HEK293 (cell line): ENCODE data around the gene LKAAEAR1.

Experiments
- CTCF ChIA-PET: fragments of 350-600 bp; formaldehyde crosslinking; extraction: SDS; loops from one replicate; lab custom pipeline; 2021; ENCODE audit warnings: antibody characterized with exemption; lab: Yijun Ruan, JAX
- POLR2A ChIA-PET: fragments of 300-600 bp; formaldehyde crosslinking; extraction: SDS; loops from one replicate; lab custom pipeline; 2020; ENCODE audit warnings: antibody characterized with exemption, inconsistent platforms; lab: Yijun Ruan, JAX
- H3K27ac ChIP-seq: fragments of 200-500 bp; sonication (Bioruptor generic); 2 replicates; pipeline ENCODE4 v1.5.1; 2014; ENCODE audit warnings: low read depth, low read length, control low read depth, inconsistent platforms; ENCODE audit errors: extremely low read depth
- H3K36me3 ChIP-seq, 2 experiments: fragments of 200-500 bp in 1 of 2; sonication (Bioruptor generic) in 1 of 2; 1 replicate in 1 of 2; 2 replicates in 1 of 2; pipeline ENCODE4 v1.5.1; 2014 to 2017; ENCODE audit warnings: inconsistent platforms in 2 of 2, low read length in 2 of 2; ENCODE audit not compliant: control insufficient read depth in 2 of 2, insufficient read depth in 1 of 2
- H3K4me1 ChIP-seq: fragments of 200-500 bp; sonication (Bioruptor generic); 2 replicates; pipeline ENCODE4 v1.5.1; 2014; ENCODE audit warnings: mild to moderate bottlenecking, low read length, inconsistent platforms; ENCODE audit not compliant: control insufficient read depth, insufficient read depth
- H3K4me3 ChIP-seq: 2 replicates; pipeline ENCODE4 v1.5.1; 2011; ENCODE audit warnings: low read depth, mild to moderate bottlenecking, control low read depth, low read length, moderate library complexity
- H3K9me3 ChIP-seq: fragments of 200-500 bp; sonication (Bioruptor generic); 2 replicates; pipeline ENCODE4 v1.5.1; 2014; ENCODE audit warnings: low read depth, low read length, inconsistent platforms; ENCODE audit not compliant: control insufficient read depth, insufficient read depth
- CTCF ChIP-seq: fragments of 450-650 bp; formaldehyde crosslinking; IDR thresholded peaks from 2 replicates; pipeline ENCODE4 v1.5.1; 2016; ENCODE audit warnings: missing biosample characterization, missing genetic modification characterization
- GLIS1 ChIP-seq: fragments of 450-650 bp; formaldehyde crosslinking; IDR thresholded peaks from 2 replicates; pipeline ENCODE4 v1.5.1; 2016; ENCODE audit warnings: missing biosample characterization, missing genetic modification characterization
- GLIS2 ChIP-seq: fragments of 450-650 bp; formaldehyde crosslinking; IDR thresholded peaks from 2 replicates; pipeline ENCODE4 v1.5.1; 2016; ENCODE audit warnings: missing biosample characterization, missing genetic modification characterization
- SCRT1 ChIP-seq: fragments of 450-650 bp; formaldehyde crosslinking; IDR thresholded peaks from 2 replicates; pipeline ENCODE4 v1.5.1; 2016; ENCODE audit warnings: missing biosample characterization, missing genetic modification characterization, borderline replicate concordance
- SCRT2 ChIP-seq: fragments of 450-650 bp; formaldehyde crosslinking; IDR thresholded peaks from 2 replicates; pipeline ENCODE4 v1.5.1; 2016; ENCODE audit warnings: missing biosample characterization, missing genetic modification characterization
- ZFP69B ChIP-seq: fragments of 450-650 bp; formaldehyde crosslinking; IDR thresholded peaks from 2 replicates; pipeline ENCODE4 v1.5.1; 2016; ENCODE audit warnings: missing biosample characterization, missing genetic modification characterization
- ZNF37A ChIP-seq: fragments of 450-650 bp; IDR thresholded peaks from 2 replicates; pipeline ENCODE4 v1.5.1; 2018; ENCODE audit warnings: missing biosample characterization, missing genetic modification characterization
- ZNF423 ChIP-seq: fragments of 450-650 bp; formaldehyde crosslinking; IDR thresholded peaks from 2 replicates; pipeline ENCODE4 v1.5.1; 2016; ENCODE audit warnings: missing biosample characterization, missing genetic modification characterization
- ZNF560 ChIP-seq: fragments of 450-650 bp; formaldehyde crosslinking; IDR thresholded peaks from 2 replicates; pipeline ENCODE4 v1.5.1; 2017; ENCODE audit warnings: missing biosample characterization, missing genetic modification characterization, borderline replicate concordance
- ZNF600 ChIP-seq: fragments of 450-650 bp; formaldehyde crosslinking; IDR thresholded peaks from 2 replicates; pipeline ENCODE4 v1.5.1; 2016; ENCODE audit warnings: missing biosample characterization, missing genetic modification characterization
- ZNF626 ChIP-seq: fragments of 450-650 bp; sonication (Bioruptor Pico); formaldehyde crosslinking; IDR thresholded peaks from 2 replicates; pipeline ENCODE4 v1.5.1; 2018; ENCODE audit warnings: missing biosample characterization, missing genetic modification characterization, inconsistent platforms
- ZSCAN30 ChIP-seq: fragments of 450-650 bp; IDR thresholded peaks from 2 replicates; pipeline ENCODE4 v1.5.1; 2018; ENCODE audit warnings: missing biosample characterization, mild to moderate bottlenecking, missing genetic modification characterization, moderate library complexity
- TF ChIP-seq, protein P1 (sequence below): fragments of 450-650 bp; formaldehyde crosslinking; IDR thresholded peaks from 2 replicates; pipeline ENCODE4 v1.5.1; 2016; ENCODE audit warnings: missing biosample characterization, missing genetic modification characterization

Gene LKAAEAR1

DNA sequence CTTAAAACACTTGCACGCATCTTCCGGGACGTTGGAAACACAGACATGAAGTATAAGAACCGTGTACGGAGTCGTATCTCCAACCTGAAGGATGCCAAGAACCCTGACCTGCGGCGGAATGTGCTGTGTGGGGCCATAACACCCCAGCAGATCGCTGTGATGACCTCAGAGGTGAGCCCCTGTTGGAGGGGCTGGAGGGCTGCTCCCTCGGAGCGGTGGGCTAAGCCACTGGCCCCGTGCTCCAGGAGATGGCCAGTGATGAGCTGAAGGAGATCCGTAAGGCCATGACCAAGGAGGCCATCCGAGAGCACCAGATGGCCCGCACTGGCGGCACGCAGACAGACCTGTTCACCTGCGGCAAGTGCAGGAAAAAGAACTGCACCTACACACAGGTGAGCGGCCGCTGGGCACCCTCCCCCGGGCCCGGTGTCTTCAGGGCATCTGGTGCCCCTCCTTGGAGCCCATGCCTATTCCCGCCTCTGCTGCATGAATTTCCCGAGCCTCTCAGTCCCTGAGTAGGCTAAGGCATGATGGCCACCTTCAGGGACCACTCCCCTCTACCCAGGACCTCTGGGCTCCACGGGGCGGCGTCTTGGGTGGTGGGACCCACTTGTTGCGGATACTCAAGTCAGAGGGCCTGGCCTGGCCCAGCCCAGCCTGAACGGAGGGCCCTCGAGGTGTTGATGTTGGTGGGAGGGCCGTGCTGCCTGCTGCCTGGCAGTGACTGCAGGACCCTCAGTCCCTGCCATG is 13.8 kb downstream of the LKAAEAR1 start:
- Histone ChIP-seq H3K9me3 (no peaks in the 10 kb centered on the region), H3K27ac (no peak overlapping the region), H3K4me3 (no peak overlapping the region), H3K4me1 (no peaks in the 10 kb centered on the region), H3K36me3 (peaks cover 0 to 22% of the 10 kb centered on the region in 2 experiments; a peak in 1 of 3 replicates)
- TF ChIP-seq ZFP69B (tag by site-specific recombination) (0 out of 2 replicates have a peak, but pooled peaks have one; percentile 15), ZNF626 (tag by site-specific recombination) (no peak), ZSCAN30 (no peak), ZNF600 (tag by site-specific recombination) (peak; percentile 44; the same call in 1 of the 2 replicates), SCRT2 (tag by site-specific recombination) (peak; percentile 68)
- TF ChIP-seq, protein P1, sequence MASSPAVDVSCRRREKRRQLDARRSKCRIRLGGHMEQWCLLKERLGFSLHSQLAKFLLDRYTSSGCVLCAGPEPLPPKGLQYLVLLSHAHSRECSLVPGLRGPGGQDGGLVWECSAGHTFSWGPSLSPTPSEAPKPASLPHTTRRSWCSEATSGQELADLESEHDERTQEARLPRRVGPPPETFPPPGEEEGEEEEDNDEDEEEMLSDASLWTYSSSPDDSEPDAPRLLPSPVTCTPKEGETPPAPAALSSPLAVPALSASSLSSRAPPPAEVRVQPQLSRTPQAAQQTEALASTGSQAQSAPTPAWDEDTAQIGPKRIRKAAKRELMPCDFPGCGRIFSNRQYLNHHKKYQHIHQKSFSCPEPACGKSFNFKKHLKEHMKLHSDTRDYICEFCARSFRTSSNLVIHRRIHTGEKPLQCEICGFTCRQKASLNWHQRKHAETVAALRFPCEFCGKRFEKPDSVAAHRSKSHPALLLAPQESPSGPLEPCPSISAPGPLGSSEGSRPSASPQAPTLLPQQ (tag by site-specific recombination) = peak; percentile 41; the same call in 1 of the 2 replicates
- POLR2A ChIA-PET = interaction anchor here (0.5 kb wide), 1 partner anchor 27 kb away, joined by 3 read pairs; no protein-coding TSS in a partner anchor
- CTCF ChIA-PET = interaction anchor here (0.6 to 1.7 kb wide), 7 partner anchors 8 to 380 kb away, joined by 3 to 5 read pairs (median 3); partner anchors contain the start of gene OPRL1

GRCh38 chr20:64069614-64070243 is 14.5 kb downstream of the LKAAEAR1 start:
- Histone ChIP-seq H3K4me3 (no peak overlapping the region), H3K36me3 (peaks cover 0 to 22% of the 10 kb centered on the region in 2 experiments; a peak in 1 of 3 replicates), H3K9me3 (no peaks in the 10 kb centered on the region), H3K27ac (no peak overlapping the region), H3K4me1 (no peaks in the 10 kb centered on the region)
- TF ChIP-seq SCRT2 (tag by site-specific recombination) (peak; percentile 27; the same call in 1 of the 2 replicates), GLIS1 (tag by site-specific recombination) (peak; percentile 98), ZNF423 (tag by site-specific recombination) (0 out of 2 replicates have a peak, but pooled peaks have one; percentile 16), GLIS2 (tag by site-specific recombination) (peak; percentile 94), ZNF560 (tag by site-specific recombination) (no peak), CTCF (tag by site-specific recombination) (peak; percentile 93)
- ChIA-PET POLR2A (interaction anchor here (0.5 kb wide), 1 partner anchor 27 kb away, joined by 3 read pairs; no protein-coding TSS in a partner anchor), CTCF (interaction anchor here (0.6 to 1.7 kb wide), 5 partner anchors 9 to 359 kb away, joined by 3 to 6 read pairs (median 3); partner anchors contain the start of gene OPRL1)

GRCh38 chr20:64069209-64069613 is 15.0 kb downstream of the LKAAEAR1 start:
- Histone ChIP-seq H3K27ac (no peak overlapping the region), H3K36me3 (peaks cover 0 to 21% of the 10 kb centered on the region in 2 experiments; a peak in 1 of 3 replicates), H3K4me1 (no peaks in the 10 kb centered on the region), H3K4me3 (no peak overlapping the region), H3K9me3 (no peaks in the 10 kb centered on the region)
- ChIA-PET CTCF (interaction anchor here (0.6 to 1.7 kb wide), 5 partner anchors 9 to 359 kb away, joined by 3 to 6 read pairs (median 4); no protein-coding TSS in a partner anchor), POLR2A (interaction anchor here (0.6 to 1.2 kb wide), 2 partner anchors 30 to 48 kb away, joined by 3 to 5 read pairs; no protein-coding TSS in a partner anchor)
- TF ChIP-seq ZNF37A (no peak), SCRT2 (tag by site-specific recombination) (peak; percentile 93), SCRT1 (tag by site-specific recombination) (peak; percentile 80)
